Thyroid gland (tissue), 4 donors: ENCODE results near the gene TAF9B.

Experiments used
- POLR2A ChIP-seq, 2 donors: fragments of 450-650 bp; IDR thresholded peaks; one replicate each; pipeline ENCODE4 v1.6.1; 2017; ENCODE audit warnings: antibody characterized with exemption in 2 of 2, mild to moderate bottlenecking in 2 of 2, moderate library complexity in 1 of 2
- TF ChIP-seq, protein P1 (sequence below), 6 experiments: fragments of 200-600 bp in 3 of 6; fragments of 450-650 bp in 3 of 6; sonication (generic) in 3 of 6; IDR thresholded peaks; one replicate each; pipeline ENCODE4 v1.5.1; 2016 to 2019; ENCODE audit warnings: antibody characterized with exemption in 6 of 6, mild to moderate bottlenecking in 2 of 6, inconsistent platforms in 1 of 6, moderate library complexity in 1 of 6

DNA sequence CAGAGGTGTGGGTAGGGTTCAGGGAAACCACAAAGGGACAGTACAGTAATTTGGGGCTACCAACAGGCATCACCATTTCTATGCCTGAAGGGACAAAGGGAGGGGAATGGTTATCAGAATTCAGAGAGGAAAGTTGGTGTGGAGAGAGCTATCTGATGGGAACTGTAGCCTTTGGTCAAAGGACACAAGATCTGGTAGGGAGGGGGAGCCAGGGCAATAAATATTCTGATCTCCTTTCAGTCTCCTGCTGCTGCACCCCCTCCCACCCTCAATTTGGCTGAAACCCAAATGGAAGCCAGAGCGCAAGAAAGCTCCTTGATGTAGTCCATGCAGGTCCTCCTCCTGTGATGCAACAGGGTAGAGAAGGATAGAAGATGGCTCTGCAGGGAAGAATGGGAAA is 20.8 kb downstream of the TAF9B start:
- TF ChIP-seq, protein P1, sequence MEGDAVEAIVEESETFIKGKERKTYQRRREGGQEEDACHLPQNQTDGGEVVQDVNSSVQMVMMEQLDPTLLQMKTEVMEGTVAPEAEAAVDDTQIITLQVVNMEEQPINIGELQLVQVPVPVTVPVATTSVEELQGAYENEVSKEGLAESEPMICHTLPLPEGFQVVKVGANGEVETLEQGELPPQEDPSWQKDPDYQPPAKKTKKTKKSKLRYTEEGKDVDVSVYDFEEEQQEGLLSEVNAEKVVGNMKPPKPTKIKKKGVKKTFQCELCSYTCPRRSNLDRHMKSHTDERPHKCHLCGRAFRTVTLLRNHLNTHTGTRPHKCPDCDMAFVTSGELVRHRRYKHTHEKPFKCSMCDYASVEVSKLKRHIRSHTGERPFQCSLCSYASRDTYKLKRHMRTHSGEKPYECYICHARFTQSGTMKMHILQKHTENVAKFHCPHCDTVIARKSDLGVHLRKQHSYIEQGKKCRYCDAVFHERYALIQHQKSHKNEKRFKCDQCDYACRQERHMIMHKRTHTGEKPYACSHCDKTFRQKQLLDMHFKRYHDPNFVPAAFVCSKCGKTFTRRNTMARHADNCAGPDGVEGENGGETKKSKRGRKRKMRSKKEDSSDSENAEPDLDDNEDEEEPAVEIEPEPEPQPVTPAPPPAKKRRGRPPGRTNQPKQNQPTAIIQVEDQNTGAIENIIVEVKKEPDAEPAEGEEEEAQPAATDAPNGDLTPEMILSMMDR (IDR thresholded peaks at IDR 0.05), result no peak
- TF ChIP-seq POLR2A (IDR thresholded peaks at IDR 0.05), result no peak
